K562 (cell line): ENCODE measurements around the gene PPIF. TPM values are rescaled to one million over a fixed set of nuclear protein-coding genes. Genes with fewer than 3 reads are reported as not detected.

Experiments used
- CSDE1 ChIP-seq, 2 experiments: fragments of 450-650 bp; IDR thresholded peaks; 2 replicates each; pipeline ENCODE4 v1.6.1; 2016; ENCODE audit warnings: mild to moderate bottlenecking in 1 of 2
- FOXK2 ChIP-seq, 2 experiments: fragments of 450-650 bp; IDR thresholded peaks in 1 of 2; conservative IDR thresholded peaks in 1 of 2; 2 replicates each; pipeline ENCODE4 v1.6.1; 2016; ENCODE audit warnings: low read depth in 2 of 2, mild to moderate bottlenecking in 1 of 2
- GATAD2A ChIP-seq: fragments of 450-650 bp; IDR thresholded peaks from 2 replicates; pipeline ENCODE4 v1.6.1; 2017
- HDAC1 ChIP-seq, 2 experiments: fragments of 450-650 bp; IDR thresholded peaks; 2 replicates each; pipeline ENCODE4 v1.6.1; 2016 to 2017; ENCODE audit warnings: inconsistent platforms in 1 of 2, mild to moderate bottlenecking in 1 of 2, moderate library complexity in 1 of 2
- HDAC2 ChIP-seq: fragments of 450-650 bp; IDR thresholded peaks from 2 replicates; pipeline ENCODE4 v1.6.1; 2016; ENCODE audit warnings: mild to moderate bottlenecking
- PTBP1 ChIP-seq: fragments of 200-400 bp; formaldehyde crosslinking; IDR thresholded peaks from 2 replicates; pipeline ENCODE4 v1.6.1; 2017; ENCODE audit warnings: low read depth, low read length
- SNIP1 ChIP-seq: fragments of 450-650 bp; IDR thresholded peaks from 2 replicates; pipeline ENCODE4 v1.7.1; 2017; ENCODE audit warnings: low read depth, mild to moderate bottlenecking
- SRSF7 ChIP-seq: fragments of 200-400 bp; formaldehyde crosslinking; optimal IDR thresholded peaks from 2 replicates; pipeline ENCODE3; 2017; ENCODE audit warnings: mild to moderate bottlenecking, low read depth, low read length
- ZNF174 ChIP-seq: fragments of 250-450 bp; sonication (Bioruptor Pico); IDR thresholded peaks from 2 replicates; pipeline ENCODE4 v1.4.0; 2020; ENCODE audit warnings: mild to moderate bottlenecking
- ZNF324 ChIP-seq: fragments of 250-450 bp; sonication (Bioruptor Pico); IDR thresholded peaks from 2 replicates; pipeline ENCODE4 v1.4.0; 2020; ENCODE audit warnings: mild to moderate bottlenecking
- ZNF589 ChIP-seq: fragments of 200-800 bp; sonication (Bioruptor generic); IDR thresholded peaks from 2 replicates; pipeline ENCODE4 v1.6.1; 2016; ENCODE audit warnings: low read depth, missing genetic modification characterization, missing compliant biosample characterization
- polyA plus RNA-seq, 8 experiments: library from polyadenylated mRNA; depleted of rRNA in 4 of 8; stranded (reverse) in 5 of 8; unstranded in 3 of 8; fragments of >200 nt; fragmentation: Nextera tagmentation in 2 of 8; fragmentation: Illumina TruSeq in 1 of 8; extraction: Ambion mirVana in 2 of 8; extraction: Trizol in 1 of 8; gene quantifications; 2 replicates each; pipeline versions ENCODE4 v1.2.1 to v1.2.3, GENCODE V29; 2011 to 2014; ENCODE audit warnings: inconsistent platforms in 1 of 8, missing spikeins in 1 of 8
- total RNA-seq, 7 experiments: library from RNA; depleted of rRNA in 6 of 7; stranded (reverse); fragments of >200 nt in 6 of 7; fragmentation: Illumina TruSeq in 2 of 7; extraction: Trizol in 2 of 7; gene quantifications; 2 replicates each; pipeline versions ENCODE4 v1.2.1 to v1.2.3, GENCODE V29; 2011 to 2021; ENCODE audit warnings: low replicate concordance in 1 of 7
- TF ChIP-seq, protein P1 (sequence below): fragments of 200-600 bp; sonication (generic); IDR thresholded peaks from one replicate; pipeline ENCODE4 v1.6.1; 2012; ENCODE audit warnings: mild to moderate bottlenecking, low read depth, low read length, inconsistent platforms
- TF ChIP-seq, protein P2 (sequence below): IDR thresholded peaks from 2 replicates; pipeline ENCODE4 v1.6.1; 2016; ENCODE audit warnings: missing genetic modification characterization, missing compliant biosample characterization
- TF ChIP-seq, protein P3 (sequence below): IDR thresholded peaks from 2 replicates; pipeline ENCODE4 v1.6.1; 2012; ENCODE audit warnings: low read depth, low read length, improper control_type of control experiment, borderline replicate concordance

The PPIF gene
- total and polyA plus RNA-seq, 9 of the 15 experiments (the other 6 are each of a cell fraction or from before 2014, with no cell fraction given) = 40.9 to 287 (median 117) TPM

DNA sequence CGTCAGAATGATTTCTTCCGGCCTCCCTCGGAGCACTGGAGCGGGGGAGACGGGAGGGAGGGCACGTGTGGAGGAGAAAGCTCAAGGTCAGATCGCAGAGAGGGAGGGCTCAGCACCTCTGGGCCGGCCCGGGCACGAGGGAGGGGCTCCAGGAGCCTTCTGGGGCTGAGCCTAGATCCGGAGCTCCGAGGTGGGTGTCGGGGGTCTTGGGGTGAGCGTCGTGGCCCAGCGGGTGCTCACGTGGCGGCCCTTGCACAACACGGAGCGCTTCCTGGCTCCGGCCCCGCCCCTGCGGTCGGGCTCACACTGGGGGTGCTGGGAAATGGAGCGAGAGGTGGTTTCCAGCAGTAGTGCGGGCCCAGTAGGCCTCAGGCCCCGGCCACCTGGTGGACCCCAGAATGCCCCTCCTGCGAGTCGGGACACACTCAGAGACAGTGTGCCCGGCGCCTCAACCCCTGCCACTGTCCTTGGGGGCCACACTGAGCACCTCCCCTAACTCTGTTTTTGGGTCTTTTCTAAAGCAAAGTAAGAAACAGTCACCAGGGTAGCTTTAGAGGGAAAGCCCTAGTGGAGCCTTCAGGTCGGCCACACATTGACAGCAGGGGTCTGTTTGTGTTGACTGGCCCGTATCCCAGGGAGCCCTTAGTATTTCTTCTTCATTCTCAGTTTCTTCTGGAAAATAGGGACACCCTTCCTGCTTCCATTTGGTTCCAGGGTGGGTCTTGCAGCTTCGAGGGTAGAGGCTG, 798 bp downstream of the PPIF start (continued):
- TF ChIP-seq, protein P1, sequence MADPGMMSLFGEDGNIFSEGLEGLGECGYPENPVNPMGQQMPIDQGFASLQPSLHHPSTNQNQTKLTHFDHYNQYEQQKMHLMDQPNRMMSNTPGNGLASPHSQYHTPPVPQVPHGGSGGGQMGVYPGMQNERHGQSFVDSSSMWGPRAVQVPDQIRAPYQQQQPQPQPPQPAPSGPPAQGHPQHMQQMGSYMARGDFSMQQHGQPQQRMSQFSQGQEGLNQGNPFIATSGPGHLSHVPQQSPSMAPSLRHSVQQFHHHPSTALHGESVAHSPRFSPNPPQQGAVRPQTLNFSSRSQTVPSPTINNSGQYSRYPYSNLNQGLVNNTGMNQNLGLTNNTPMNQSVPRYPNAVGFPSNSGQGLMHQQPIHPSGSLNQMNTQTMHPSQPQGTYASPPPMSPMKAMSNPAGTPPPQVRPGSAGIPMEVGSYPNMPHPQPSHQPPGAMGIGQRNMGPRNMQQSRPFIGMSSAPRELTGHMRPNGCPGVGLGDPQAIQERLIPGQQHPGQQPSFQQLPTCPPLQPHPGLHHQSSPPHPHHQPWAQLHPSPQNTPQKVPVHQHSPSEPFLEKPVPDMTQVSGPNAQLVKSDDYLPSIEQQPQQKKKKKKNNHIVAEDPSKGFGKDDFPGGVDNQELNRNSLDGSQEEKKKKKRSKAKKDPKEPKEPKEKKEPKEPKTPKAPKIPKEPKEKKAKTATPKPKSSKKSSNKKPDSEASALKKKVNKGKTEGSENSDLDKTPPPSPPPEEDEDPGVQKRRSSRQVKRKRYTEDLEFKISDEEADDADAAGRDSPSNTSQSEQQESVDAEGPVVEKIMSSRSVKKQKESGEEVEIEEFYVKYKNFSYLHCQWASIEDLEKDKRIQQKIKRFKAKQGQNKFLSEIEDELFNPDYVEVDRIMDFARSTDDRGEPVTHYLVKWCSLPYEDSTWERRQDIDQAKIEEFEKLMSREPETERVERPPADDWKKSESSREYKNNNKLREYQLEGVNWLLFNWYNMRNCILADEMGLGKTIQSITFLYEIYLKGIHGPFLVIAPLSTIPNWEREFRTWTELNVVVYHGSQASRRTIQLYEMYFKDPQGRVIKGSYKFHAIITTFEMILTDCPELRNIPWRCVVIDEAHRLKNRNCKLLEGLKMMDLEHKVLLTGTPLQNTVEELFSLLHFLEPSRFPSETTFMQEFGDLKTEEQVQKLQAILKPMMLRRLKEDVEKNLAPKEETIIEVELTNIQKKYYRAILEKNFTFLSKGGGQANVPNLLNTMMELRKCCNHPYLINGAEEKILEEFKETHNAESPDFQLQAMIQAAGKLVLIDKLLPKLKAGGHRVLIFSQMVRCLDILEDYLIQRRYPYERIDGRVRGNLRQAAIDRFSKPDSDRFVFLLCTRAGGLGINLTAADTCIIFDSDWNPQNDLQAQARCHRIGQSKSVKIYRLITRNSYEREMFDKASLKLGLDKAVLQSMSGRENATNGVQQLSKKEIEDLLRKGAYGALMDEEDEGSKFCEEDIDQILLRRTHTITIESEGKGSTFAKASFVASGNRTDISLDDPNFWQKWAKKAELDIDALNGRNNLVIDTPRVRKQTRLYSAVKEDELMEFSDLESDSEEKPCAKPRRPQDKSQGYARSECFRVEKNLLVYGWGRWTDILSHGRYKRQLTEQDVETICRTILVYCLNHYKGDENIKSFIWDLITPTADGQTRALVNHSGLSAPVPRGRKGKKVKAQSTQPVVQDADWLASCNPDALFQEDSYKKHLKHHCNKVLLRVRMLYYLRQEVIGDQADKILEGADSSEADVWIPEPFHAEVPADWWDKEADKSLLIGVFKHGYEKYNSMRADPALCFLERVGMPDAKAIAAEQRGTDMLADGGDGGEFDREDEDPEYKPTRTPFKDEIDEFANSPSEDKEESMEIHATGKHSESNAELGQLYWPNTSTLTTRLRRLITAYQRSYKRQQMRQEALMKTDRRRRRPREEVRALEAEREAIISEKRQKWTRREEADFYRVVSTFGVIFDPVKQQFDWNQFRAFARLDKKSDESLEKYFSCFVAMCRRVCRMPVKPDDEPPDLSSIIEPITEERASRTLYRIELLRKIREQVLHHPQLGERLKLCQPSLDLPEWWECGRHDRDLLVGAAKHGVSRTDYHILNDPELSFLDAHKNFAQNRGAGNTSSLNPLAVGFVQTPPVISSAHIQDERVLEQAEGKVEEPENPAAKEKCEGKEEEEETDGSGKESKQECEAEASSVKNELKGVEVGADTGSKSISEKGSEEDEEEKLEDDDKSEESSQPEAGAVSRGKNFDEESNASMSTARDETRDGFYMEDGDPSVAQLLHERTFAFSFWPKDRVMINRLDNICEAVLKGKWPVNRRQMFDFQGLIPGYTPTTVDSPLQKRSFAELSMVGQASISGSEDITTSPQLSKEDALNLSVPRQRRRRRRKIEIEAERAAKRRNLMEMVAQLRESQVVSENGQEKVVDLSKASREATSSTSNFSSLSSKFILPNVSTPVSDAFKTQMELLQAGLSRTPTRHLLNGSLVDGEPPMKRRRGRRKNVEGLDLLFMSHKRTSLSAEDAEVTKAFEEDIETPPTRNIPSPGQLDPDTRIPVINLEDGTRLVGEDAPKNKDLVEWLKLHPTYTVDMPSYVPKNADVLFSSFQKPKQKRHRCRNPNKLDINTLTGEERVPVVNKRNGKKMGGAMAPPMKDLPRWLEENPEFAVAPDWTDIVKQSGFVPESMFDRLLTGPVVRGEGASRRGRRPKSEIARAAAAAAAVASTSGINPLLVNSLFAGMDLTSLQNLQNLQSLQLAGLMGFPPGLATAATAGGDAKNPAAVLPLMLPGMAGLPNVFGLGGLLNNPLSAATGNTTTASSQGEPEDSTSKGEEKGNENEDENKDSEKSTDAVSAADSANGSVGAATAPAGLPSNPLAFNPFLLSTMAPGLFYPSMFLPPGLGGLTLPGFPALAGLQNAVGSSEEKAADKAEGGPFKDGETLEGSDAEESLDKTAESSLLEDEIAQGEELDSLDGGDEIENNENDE = no peak
- peak; percentile 75 for TF ChIP-seq ZNF589
- TF ChIP-seq, protein P2, sequence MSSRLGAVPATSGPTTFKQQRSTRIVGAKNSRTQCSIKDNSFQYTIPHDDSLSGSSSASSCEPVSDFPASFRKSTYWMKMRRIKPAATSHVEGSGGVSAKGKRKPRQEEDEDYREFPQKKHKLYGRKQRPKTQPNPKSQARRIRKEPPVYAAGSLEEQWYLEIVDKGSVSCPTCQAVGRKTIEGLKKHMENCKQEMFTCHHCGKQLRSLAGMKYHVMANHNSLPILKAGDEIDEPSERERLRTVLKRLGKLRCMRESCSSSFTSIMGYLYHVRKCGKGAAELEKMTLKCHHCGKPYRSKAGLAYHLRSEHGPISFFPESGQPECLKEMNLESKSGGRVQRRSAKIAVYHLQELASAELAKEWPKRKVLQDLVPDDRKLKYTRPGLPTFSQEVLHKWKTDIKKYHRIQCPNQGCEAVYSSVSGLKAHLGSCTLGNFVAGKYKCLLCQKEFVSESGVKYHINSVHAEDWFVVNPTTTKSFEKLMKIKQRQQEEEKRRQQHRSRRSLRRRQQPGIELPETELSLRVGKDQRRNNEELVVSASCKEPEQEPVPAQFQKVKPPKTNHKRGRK = no peak
- peak; percentile 74; the same call in 1 of the 2 replicates for TF ChIP-seq GATAD2A
- peak in 1 of 2 experiments; percentile 73; a peak in 1 of 4 replicates for TF ChIP-seq FOXK2 (conservative IDR thresholded peaks at IDR 0.05 in 1 of 2, IDR thresholded peaks at IDR 0.05 in 1 of 2; ENCODE audit: low read depth in 2 of 2)
- TF ChIP-seq SRSF7 = no peak
- no peak for TF ChIP-seq PTBP1
- TF ChIP-seq SNIP1 = no peak
- TF ChIP-seq HDAC2 = peak; percentile 74
- TF ChIP-seq, protein P3, sequence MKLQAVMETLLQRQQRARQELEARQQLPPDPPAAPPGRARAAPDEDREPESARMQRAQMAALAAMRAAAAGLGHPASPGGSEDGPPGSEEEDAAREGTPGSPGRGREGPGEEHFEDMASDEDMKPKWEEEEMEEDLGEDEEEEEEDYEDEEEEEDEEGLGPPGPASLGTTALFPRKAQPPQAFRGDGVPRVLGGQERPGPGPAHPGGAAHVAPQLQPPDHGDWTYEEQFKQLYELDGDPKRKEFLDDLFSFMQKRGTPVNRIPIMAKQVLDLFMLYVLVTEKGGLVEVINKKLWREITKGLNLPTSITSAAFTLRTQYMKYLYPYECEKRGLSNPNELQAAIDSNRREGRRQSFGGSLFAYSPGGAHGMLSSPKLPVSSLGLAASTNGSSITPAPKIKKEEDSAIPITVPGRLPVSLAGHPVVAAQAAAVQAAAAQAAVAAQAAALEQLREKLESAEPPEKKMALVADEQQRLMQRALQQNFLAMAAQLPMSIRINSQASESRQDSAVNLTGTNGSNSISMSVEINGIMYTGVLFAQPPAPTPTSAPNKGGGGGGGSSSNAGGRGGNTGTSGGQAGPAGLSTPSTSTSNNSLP = no peak
- TF ChIP-seq HDAC1 (IDR thresholded peaks at IDR 0.05) = peak; percentile 48 to 94; a peak in 3 of 4 replicates
- TF ChIP-seq CSDE1 (IDR thresholded peaks at IDR 0.05) = no peak; a peak in 1 of 4 replicates
- TF ChIP-seq ZNF174 (CRISPR knock-in tag) = no peak
- peak; percentile 50; the same call in 1 of the 2 replicates for TF ChIP-seq ZNF324 (CRISPR knock-in tag)
